Measurements from ENCODE around the gene ATP10B.
"Not testable (repeated sequence)": the region's sequence is repeated elsewhere in the genome, so short reads cannot be mapped to it uniquely, and the experiment has no call there.

Gene ATP10B

GRCh38 chr5:160727296-160727997 lies 124.6 kb downstream of the ATP10B start:
- Histone ChIP-seq H3K4me3 (ENCODE audit: low read depth in 1 of 2, low read length in 2 of 2) (no peak overlapping the region), H3K27me3 (ENCODE audit: control insufficient read depth in 1 of 2, insufficient read depth in 2 of 2, low read length in 2 of 2) (no peaks in the 10 kb centered on the region), H3K9ac (ENCODE audit: low read depth in 1 of 2, low read length in 2 of 2) (no peak overlapping the region), H3K9me3 (ENCODE audit: control insufficient read depth in 1 of 2, low read length in 2 of 2) (no peaks in the 10 kb centered on the region), H3K4me1 (ENCODE audit: control insufficient read depth in 1 of 2, insufficient read depth in 2 of 2, low read length in 2 of 2) (no peaks in the 10 kb centered on the region), H3K36me3 (ENCODE audit: control insufficient read depth in 1 of 2, insufficient read depth in 2 of 2, low read length in 2 of 2) (no peaks in the 10 kb centered on the region), H3K27ac (ENCODE audit: low read depth, low read length) (no peak overlapping the region)

- no peaks in the 10 kb centered on the region for H3K36me3 ChIP-seq (ENCODE audit: control insufficient read depth in 1 of 2, insufficient read depth in 2 of 2, low read length in 2 of 2)
- no peaks in the 10 kb centered on the region for H3K27me3 ChIP-seq (ENCODE audit: control insufficient read depth in 1 of 2, insufficient read depth in 2 of 2, low read length in 2 of 2)
- H3K9ac ChIP-seq (ENCODE audit: low read depth in 1 of 2, low read length in 2 of 2): no peak overlapping the region
- H3K4me1 ChIP-seq (ENCODE audit: control insufficient read depth in 1 of 2, insufficient read depth in 2 of 2, low read length in 2 of 2): no peaks in the 10 kb centered on the region
- no peaks in the 10 kb centered on the region for H3K9me3 ChIP-seq (ENCODE audit: control insufficient read depth in 1 of 2, low read length in 2 of 2)
- H3K27ac ChIP-seq (ENCODE audit: low read depth, low read length): no peak overlapping the region
- H3K4me3 ChIP-seq (ENCODE audit: low read depth in 1 of 2, low read length in 2 of 2): no peak overlapping the region
Observed at GRCh38 chr5:160726721-160727120, 125.3 kb downstream of the ATP10B start.

- H3K27ac ChIP-seq (ENCODE audit: low read depth, low read length): no peak overlapping the region
- no peaks in the 10 kb centered on the region for H3K4me1 ChIP-seq (ENCODE audit: control insufficient read depth in 1 of 2, insufficient read depth in 2 of 2, low read length in 2 of 2)
- no peak overlapping the region for H3K4me3 ChIP-seq (ENCODE audit: low read depth in 1 of 2, low read length in 2 of 2)
- no peak overlapping the region for H3K9ac ChIP-seq (ENCODE audit: low read depth in 1 of 2, low read length in 2 of 2)
- H3K27me3 ChIP-seq (ENCODE audit: control insufficient read depth in 1 of 2, insufficient read depth in 2 of 2, low read length in 2 of 2): no peaks in the 10 kb centered on the region
- H3K36me3 ChIP-seq (ENCODE audit: control insufficient read depth in 1 of 2, insufficient read depth in 2 of 2, low read length in 2 of 2): no peaks in the 10 kb centered on the region
- no peaks in the 10 kb centered on the region for H3K9me3 ChIP-seq (ENCODE audit: control insufficient read depth in 1 of 2, low read length in 2 of 2)
Observed at GRCh38 chr5:160720822-160721221, 131.2 kb downstream of the ATP10B start.

GRCh38 chr5:160715508-160715907 lies 136.5 kb downstream of the ATP10B start:
- not testable (repeated sequence) for H3K36me3 ChIP-seq (ENCODE audit: control insufficient read depth in 1 of 2, insufficient read depth in 2 of 2, low read length in 2 of 2); H3K9me3 ChIP-seq (ENCODE audit: control insufficient read depth in 1 of 2, low read length in 2 of 2); H3K9ac ChIP-seq (ENCODE audit: low read depth in 1 of 2, low read length in 2 of 2); H3K27ac ChIP-seq (ENCODE audit: low read depth, low read length); H3K4me1 ChIP-seq (ENCODE audit: control insufficient read depth in 1 of 2, insufficient read depth in 2 of 2, low read length in 2 of 2); H3K27me3 ChIP-seq (ENCODE audit: control insufficient read depth in 1 of 2, insufficient read depth in 2 of 2, low read length in 2 of 2); H3K4me3 ChIP-seq (ENCODE audit: low read depth in 1 of 2, low read length in 2 of 2)

- H3K27ac ChIP-seq (ENCODE audit: low read depth, low read length): no peak overlapping the region
- peaks cover 7 to 10% of the 10 kb centered on the region in 2 donors for H3K9me3 ChIP-seq (ENCODE audit: control insufficient read depth in 1 of 2, low read length in 2 of 2)
Observed at GRCh38 chr5:160703547-160704189, 148.3 kb downstream of the ATP10B start.

GRCh38 chr5:160702934-160703333 lies 149.1 kb downstream of the ATP10B start:
- Histone ChIP-seq H3K9ac (ENCODE audit: low read depth in 1 of 2, low read length in 2 of 2) (no peak overlapping the region), H3K27ac (ENCODE audit: low read depth, low read length) (no peak overlapping the region), H3K4me3 (ENCODE audit: low read depth in 1 of 2, low read length in 2 of 2) (no peak overlapping the region), H3K27me3 (ENCODE audit: control insufficient read depth in 1 of 2, insufficient read depth in 2 of 2, low read length in 2 of 2) (no peaks in the 10 kb centered on the region), H3K36me3 (ENCODE audit: control insufficient read depth in 1 of 2, insufficient read depth in 2 of 2, low read length in 2 of 2) (no peaks in the 10 kb centered on the region), H3K4me1 (ENCODE audit: control insufficient read depth in 1 of 2, insufficient read depth in 2 of 2, low read length in 2 of 2) (peaks cover 12 to 15% of the 10 kb centered on the region in 2 donors), H3K9me3 (ENCODE audit: control insufficient read depth in 1 of 2, low read length in 2 of 2) (peaks cover 7 to 10% of the 10 kb centered on the region in 2 donors)

More at GRCh38 chr5:160703547-160704189, 148.3 kb downstream of the ATP10B start:
- H3K4me3 ChIP-seq (ENCODE audit: low read depth in 1 of 2, low read length in 2 of 2): no peak overlapping the region
- peaks cover 4 to 9% of the 10 kb centered on the region in 2 donors for H3K4me1 ChIP-seq (ENCODE audit: control insufficient read depth in 1 of 2, insufficient read depth in 2 of 2, low read length in 2 of 2)
- H3K27me3 ChIP-seq (ENCODE audit: control insufficient read depth in 1 of 2, insufficient read depth in 2 of 2, low read length in 2 of 2): no peaks in the 10 kb centered on the region
- H3K36me3 ChIP-seq (ENCODE audit: control insufficient read depth in 1 of 2, insufficient read depth in 2 of 2, low read length in 2 of 2): no peaks in the 10 kb centered on the region
- H3K9ac ChIP-seq (ENCODE audit: low read depth in 1 of 2, low read length in 2 of 2): no peak overlapping the region

- H3K4me1 ChIP-seq (ENCODE audit: control insufficient read depth in 1 of 2, insufficient read depth in 2 of 2, low read length in 2 of 2): peaks cover 14 to 16% of the 10 kb centered on the region in 2 donors
- no peaks in the 10 kb centered on the region for H3K27me3 ChIP-seq (ENCODE audit: control insufficient read depth in 1 of 2, insufficient read depth in 2 of 2, low read length in 2 of 2)
Observed at GRCh38 chr5:160702311-160702803, 149.7 kb downstream of the ATP10B start.

GRCh38 chr5:160701403-160701802 lies 150.6 kb downstream of the ATP10B start:
- H3K27me3 ChIP-seq (ENCODE audit: control insufficient read depth in 1 of 2, insufficient read depth in 2 of 2, low read length in 2 of 2): no peaks in the 10 kb centered on the region
- H3K27ac ChIP-seq (ENCODE audit: low read depth, low read length): no peak overlapping the region
- peaks cover 14 to 20% of the 10 kb centered on the region in 2 donors for H3K4me1 ChIP-seq (ENCODE audit: control insufficient read depth in 1 of 2, insufficient read depth in 2 of 2, low read length in 2 of 2)
- H3K36me3 ChIP-seq (ENCODE audit: control insufficient read depth in 1 of 2, insufficient read depth in 2 of 2, low read length in 2 of 2): no peaks in the 10 kb centered on the region
- H3K4me3 ChIP-seq (ENCODE audit: low read depth in 1 of 2, low read length in 2 of 2): no peak overlapping the region
- no peak overlapping the region for H3K9ac ChIP-seq (ENCODE audit: low read depth in 1 of 2, low read length in 2 of 2)
- H3K9me3 ChIP-seq (ENCODE audit: control insufficient read depth in 1 of 2, low read length in 2 of 2): peaks cover 7 to 10% of the 10 kb centered on the region in 2 donors

More at GRCh38 chr5:160702311-160702803, 149.7 kb downstream of the ATP10B start:
- no peak overlapping the region for H3K9ac ChIP-seq (ENCODE audit: low read depth in 1 of 2, low read length in 2 of 2)
- H3K9me3 ChIP-seq (ENCODE audit: control insufficient read depth in 1 of 2, low read length in 2 of 2): peaks cover 7 to 10% of the 10 kb centered on the region in 2 donors
- H3K36me3 ChIP-seq (ENCODE audit: control insufficient read depth in 1 of 2, insufficient read depth in 2 of 2, low read length in 2 of 2): no peaks in the 10 kb centered on the region
- no peak overlapping the region for H3K4me3 ChIP-seq (ENCODE audit: low read depth in 1 of 2, low read length in 2 of 2)
- H3K27ac ChIP-seq (ENCODE audit: low read depth, low read length): no peak overlapping the region

- Histone ChIP-seq H3K4me3 (ENCODE audit: low read depth in 1 of 2, low read length in 2 of 2) (no peak overlapping the region), H3K9ac (ENCODE audit: low read depth in 1 of 2, low read length in 2 of 2) (no peak overlapping the region), H3K27ac (ENCODE audit: low read depth, low read length) (no peak overlapping the region), H3K9me3 (ENCODE audit: control insufficient read depth in 1 of 2, low read length in 2 of 2) (peaks cover 3 to 6% of the 10 kb centered on the region in 2 donors), H3K27me3 (ENCODE audit: control insufficient read depth in 1 of 2, insufficient read depth in 2 of 2, low read length in 2 of 2) (no peaks in the 10 kb centered on the region), H3K36me3 (ENCODE audit: control insufficient read depth in 1 of 2, insufficient read depth in 2 of 2, low read length in 2 of 2) (no peaks in the 10 kb centered on the region), H3K4me1 (ENCODE audit: control insufficient read depth in 1 of 2, insufficient read depth in 2 of 2, low read length in 2 of 2) (peaks cover 14 to 31% of the 10 kb centered on the region in 2 donors)
Observed at GRCh38 chr5:160699301-160699700, 152.7 kb downstream of the ATP10B start.

GRCh38 chr5:160697281-160697680 lies 154.7 kb downstream of the ATP10B start:
- Histone ChIP-seq H3K36me3 (ENCODE audit: control insufficient read depth in 1 of 2, insufficient read depth in 2 of 2, low read length in 2 of 2) (no peaks in the 10 kb centered on the region), H3K27ac (ENCODE audit: low read depth, low read length) (no peak overlapping the region), H3K27me3 (ENCODE audit: control insufficient read depth in 1 of 2, insufficient read depth in 2 of 2, low read length in 2 of 2) (no peaks in the 10 kb centered on the region), H3K4me1 (ENCODE audit: control insufficient read depth in 1 of 2, insufficient read depth in 2 of 2, low read length in 2 of 2) (peaks cover 30 to 49% of the 10 kb centered on the region in 2 donors), H3K9ac (ENCODE audit: low read depth in 1 of 2, low read length in 2 of 2) (no peak overlapping the region), H3K4me3 (ENCODE audit: low read depth in 1 of 2, low read length in 2 of 2) (no peak overlapping the region), H3K9me3 (ENCODE audit: control insufficient read depth in 1 of 2, low read length in 2 of 2) (no peaks in the 10 kb centered on the region)
